Uterus (tissue), 2 donors: Measurements from ENCODE around the gene LGR6.

Experiments used
- POLR2A ChIP-seq, 2 donors: fragments of 450-650 bp; IDR thresholded peaks; one replicate each; pipeline ENCODE4 v1.6.1; 2016; ENCODE audit warnings: antibody characterized with exemption in 2 of 2, mild to moderate bottlenecking in 1 of 2, moderate library complexity in 1 of 2
- TF ChIP-seq, protein P1 (sequence below), 4 experiments: fragments of 200-600 bp in 2 of 4; fragments of 450-650 bp in 2 of 4; sonication (generic) in 2 of 4; IDR thresholded peaks; one replicate each; pipeline ENCODE4 v1.5.1; 2016 to 2019; ENCODE audit warnings: antibody characterized with exemption in 4 of 4, mild to moderate bottlenecking in 2 of 4, moderate library complexity in 1 of 4

- TF ChIP-seq, protein P1, sequence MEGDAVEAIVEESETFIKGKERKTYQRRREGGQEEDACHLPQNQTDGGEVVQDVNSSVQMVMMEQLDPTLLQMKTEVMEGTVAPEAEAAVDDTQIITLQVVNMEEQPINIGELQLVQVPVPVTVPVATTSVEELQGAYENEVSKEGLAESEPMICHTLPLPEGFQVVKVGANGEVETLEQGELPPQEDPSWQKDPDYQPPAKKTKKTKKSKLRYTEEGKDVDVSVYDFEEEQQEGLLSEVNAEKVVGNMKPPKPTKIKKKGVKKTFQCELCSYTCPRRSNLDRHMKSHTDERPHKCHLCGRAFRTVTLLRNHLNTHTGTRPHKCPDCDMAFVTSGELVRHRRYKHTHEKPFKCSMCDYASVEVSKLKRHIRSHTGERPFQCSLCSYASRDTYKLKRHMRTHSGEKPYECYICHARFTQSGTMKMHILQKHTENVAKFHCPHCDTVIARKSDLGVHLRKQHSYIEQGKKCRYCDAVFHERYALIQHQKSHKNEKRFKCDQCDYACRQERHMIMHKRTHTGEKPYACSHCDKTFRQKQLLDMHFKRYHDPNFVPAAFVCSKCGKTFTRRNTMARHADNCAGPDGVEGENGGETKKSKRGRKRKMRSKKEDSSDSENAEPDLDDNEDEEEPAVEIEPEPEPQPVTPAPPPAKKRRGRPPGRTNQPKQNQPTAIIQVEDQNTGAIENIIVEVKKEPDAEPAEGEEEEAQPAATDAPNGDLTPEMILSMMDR (IDR thresholded peaks at IDR 0.05) = no peak
- TF ChIP-seq POLR2A (IDR thresholded peaks at IDR 0.05) = no peak
These were observed 131.0 kb downstream of the LGR6 start for GRCh38 chr1:202324646-202325045.
